ENCODE data around the gene SAP25.

SAP25 gene

DNA sequence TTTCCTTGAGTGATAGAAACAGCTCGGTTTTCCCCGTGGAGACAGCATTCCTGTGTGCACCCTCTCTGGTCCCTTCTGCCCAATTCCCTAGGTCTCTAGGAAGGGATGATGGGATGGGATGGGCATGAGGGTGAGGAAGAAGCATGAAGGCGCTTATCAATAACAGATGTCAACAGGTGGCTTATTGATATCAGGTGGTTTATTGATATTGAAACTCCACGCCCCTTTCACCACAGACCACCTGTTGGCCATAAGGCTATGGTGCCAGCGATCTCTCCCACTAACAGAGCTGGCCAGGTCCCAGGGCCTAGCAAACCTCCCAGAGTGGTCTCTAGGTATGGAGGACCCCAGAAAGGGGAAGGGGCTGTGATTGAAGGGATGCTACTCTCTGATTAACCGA, 46.5 kb upstream of the SAP25 start:
- H3K9me3 ChIP-seq (ENCODE audit: low read length) = no peaks in the 10 kb centered on the region
- no peaks in the 10 kb centered on the region for H4K20me1 ChIP-seq (ENCODE audit: insufficient read depth, low read length)
- H3K4me1 ChIP-seq (ENCODE audit: insufficient read depth, low read length, severe bottlenecking) = no peaks in the 10 kb centered on the region
- no peaks in the 10 kb centered on the region; the same call in 1 of the 2 replicates for H3K27me3 ChIP-seq (ENCODE audit: insufficient read depth, low read length)
- no peak for TF ChIP-seq EZH2 (IDR thresholded peaks at IDR 0.05; ENCODE audit: borderline replicate concordance, low read length)
- TF ChIP-seq, protein P1, sequence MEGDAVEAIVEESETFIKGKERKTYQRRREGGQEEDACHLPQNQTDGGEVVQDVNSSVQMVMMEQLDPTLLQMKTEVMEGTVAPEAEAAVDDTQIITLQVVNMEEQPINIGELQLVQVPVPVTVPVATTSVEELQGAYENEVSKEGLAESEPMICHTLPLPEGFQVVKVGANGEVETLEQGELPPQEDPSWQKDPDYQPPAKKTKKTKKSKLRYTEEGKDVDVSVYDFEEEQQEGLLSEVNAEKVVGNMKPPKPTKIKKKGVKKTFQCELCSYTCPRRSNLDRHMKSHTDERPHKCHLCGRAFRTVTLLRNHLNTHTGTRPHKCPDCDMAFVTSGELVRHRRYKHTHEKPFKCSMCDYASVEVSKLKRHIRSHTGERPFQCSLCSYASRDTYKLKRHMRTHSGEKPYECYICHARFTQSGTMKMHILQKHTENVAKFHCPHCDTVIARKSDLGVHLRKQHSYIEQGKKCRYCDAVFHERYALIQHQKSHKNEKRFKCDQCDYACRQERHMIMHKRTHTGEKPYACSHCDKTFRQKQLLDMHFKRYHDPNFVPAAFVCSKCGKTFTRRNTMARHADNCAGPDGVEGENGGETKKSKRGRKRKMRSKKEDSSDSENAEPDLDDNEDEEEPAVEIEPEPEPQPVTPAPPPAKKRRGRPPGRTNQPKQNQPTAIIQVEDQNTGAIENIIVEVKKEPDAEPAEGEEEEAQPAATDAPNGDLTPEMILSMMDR (IDR thresholded peaks at IDR 0.05; ENCODE audit: low read length) = no peak
- no peaks in the 10 kb centered on the region for H3K9me2 ChIP-seq (ENCODE audit: low read depth, low read length)
- no peak overlapping the region for H3K9ac ChIP-seq (ENCODE audit: low read length)
- no peak overlapping the region for H3K4me3 ChIP-seq (ENCODE audit: low read depth, low read length, poor library complexity, severe bottlenecking)
- no peaks in the 10 kb centered on the region for H3F3A ChIP-seq (ENCODE audit: insufficient read depth, low read length)
- H2AFZ ChIP-seq (ENCODE audit: low read length) = no peak overlapping the region
- no peaks in the 10 kb centered on the region for H3K36me3 ChIP-seq (ENCODE audit: insufficient read depth, low read length)
- H3K27ac ChIP-seq (ENCODE audit: low read depth, low read length, poor library complexity, severe bottlenecking) = no peak overlapping the region
- no peak overlapping the region for H3K4me2 ChIP-seq (ENCODE audit: low read length)
- H3K79me2 ChIP-seq (ENCODE audit: insufficient read depth, low read length) = no peaks in the 10 kb centered on the region

GRCh38 chr7:100614308-100614861, 40.7 kb upstream of the SAP25 start:
- Histone ChIP-seq H3K27me3 (ENCODE audit: insufficient read depth, low read length) (no peaks in the 10 kb centered on the region; the same call in 1 of the 2 replicates), H3K27ac (ENCODE audit: low read depth, low read length, poor library complexity, severe bottlenecking) (no peak overlapping the region), H2AFZ (ENCODE audit: low read length) (no peak overlapping the region), H3K9me3 (ENCODE audit: low read length) (no peaks in the 10 kb centered on the region), H4K20me1 (ENCODE audit: insufficient read depth, low read length) (no peaks in the 10 kb centered on the region), H3K4me3 (ENCODE audit: low read depth, low read length, poor library complexity, severe bottlenecking) (no peak overlapping the region), H3K9me2 (ENCODE audit: low read depth, low read length) (no peaks in the 10 kb centered on the region), H3K9ac (ENCODE audit: low read length) (no peak overlapping the region), H3K4me1 (ENCODE audit: insufficient read depth, low read length, severe bottlenecking) (peaks cover 7% of the 10 kb centered on the region), H3K36me3 (ENCODE audit: insufficient read depth, low read length) (no peaks in the 10 kb centered on the region), H3K79me2 (ENCODE audit: insufficient read depth, low read length) (no peaks in the 10 kb centered on the region), H3F3A (ENCODE audit: insufficient read depth, low read length) (no peaks in the 10 kb centered on the region), H3K4me2 (ENCODE audit: low read length) (no peak overlapping the region)
- TF ChIP-seq, protein P1 (IDR thresholded peaks at IDR 0.05; ENCODE audit: low read length) = no peak
- TF ChIP-seq EZH2 (IDR thresholded peaks at IDR 0.05; ENCODE audit: borderline replicate concordance, low read length) = no peak

DNA sequence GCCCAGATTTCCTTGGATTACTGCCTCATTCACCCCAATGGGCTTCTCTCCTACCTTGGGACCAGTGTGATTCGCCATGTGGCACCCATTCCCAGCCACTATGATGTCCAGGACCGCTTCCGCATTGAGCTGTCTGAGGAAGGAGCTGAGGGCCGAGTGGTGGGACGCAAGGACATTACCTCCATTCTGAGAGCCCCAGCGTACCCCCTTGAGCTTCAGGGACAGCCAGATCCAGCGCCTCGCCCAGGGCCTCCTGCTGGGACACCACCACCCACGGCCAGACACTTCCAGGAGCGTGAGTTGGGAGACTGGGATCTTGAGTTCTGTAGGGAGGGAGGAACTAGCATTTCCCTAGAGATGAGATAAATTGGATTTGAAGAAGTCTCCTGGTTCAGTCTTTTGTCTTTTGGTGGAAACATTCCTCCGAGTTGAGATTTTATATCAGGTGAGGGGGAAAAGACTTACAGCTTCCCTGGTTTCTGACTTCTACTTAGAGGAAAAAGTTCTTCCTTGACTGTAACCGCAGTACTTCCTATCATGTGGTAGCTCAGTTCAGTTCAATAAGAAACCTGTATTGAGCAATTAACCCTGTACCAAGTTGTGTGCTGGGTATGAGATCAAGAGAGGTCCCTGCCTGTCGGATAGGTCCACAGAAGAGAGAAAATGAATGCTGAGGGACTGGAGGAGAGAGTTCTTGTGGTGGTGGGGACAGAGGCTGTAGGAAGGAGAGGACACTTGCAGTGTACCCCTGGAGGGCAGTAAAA, 39.9 kb upstream of the SAP25 start:
- H3K27ac ChIP-seq (ENCODE audit: low read depth, low read length, poor library complexity, severe bottlenecking) = no peak overlapping the region
- TF ChIP-seq, protein P1 (IDR thresholded peaks at IDR 0.05; ENCODE audit: low read length) = no peak
- no peak for TF ChIP-seq EZH2 (IDR thresholded peaks at IDR 0.05; ENCODE audit: borderline replicate concordance, low read length)
- H3K9me2 ChIP-seq (ENCODE audit: low read depth, low read length) = no peaks in the 10 kb centered on the region
- H3K79me2 ChIP-seq (ENCODE audit: insufficient read depth, low read length) = no peaks in the 10 kb centered on the region
- no peaks in the 10 kb centered on the region for H3K9me3 ChIP-seq (ENCODE audit: low read length)
- H3K4me2 ChIP-seq (ENCODE audit: low read length) = peak overlapping the region; percentile 71; the same call in 1 of the 2 replicates
- H3F3A ChIP-seq (ENCODE audit: insufficient read depth, low read length) = no peaks in the 10 kb centered on the region
- no peak overlapping the region for H2AFZ ChIP-seq (ENCODE audit: low read length)
- no peaks in the 10 kb centered on the region for H3K36me3 ChIP-seq (ENCODE audit: insufficient read depth, low read length)
- H3K27me3 ChIP-seq (ENCODE audit: insufficient read depth, low read length) = no peaks in the 10 kb centered on the region; the same call in 1 of the 2 replicates
- H3K4me1 ChIP-seq (ENCODE audit: insufficient read depth, low read length, severe bottlenecking) = peaks cover 7% of the 10 kb centered on the region
- no peak overlapping the region for H3K4me3 ChIP-seq (ENCODE audit: low read depth, low read length, poor library complexity, severe bottlenecking)
- no peaks in the 10 kb centered on the region for H4K20me1 ChIP-seq (ENCODE audit: insufficient read depth, low read length)
- H3K9ac ChIP-seq (ENCODE audit: low read length) = no peak overlapping the region

Data from OCI-LY1 (cell line).